ENCODE results near the gene BRME1. TPM values are rescaled to one million over a fixed set of nuclear protein-coding genes. Genes with fewer than 3 reads are reported as not detected.
"Not testable (repeated sequence)": the region's sequence is repeated elsewhere in the genome, so short reads cannot be mapped to it uniquely, and the experiment has no call there.

BRME1 gene
- total RNA-seq, 4 donors from 2014 or later = 0.42 to 1.1 (median 0.78) TPM

DNA sequence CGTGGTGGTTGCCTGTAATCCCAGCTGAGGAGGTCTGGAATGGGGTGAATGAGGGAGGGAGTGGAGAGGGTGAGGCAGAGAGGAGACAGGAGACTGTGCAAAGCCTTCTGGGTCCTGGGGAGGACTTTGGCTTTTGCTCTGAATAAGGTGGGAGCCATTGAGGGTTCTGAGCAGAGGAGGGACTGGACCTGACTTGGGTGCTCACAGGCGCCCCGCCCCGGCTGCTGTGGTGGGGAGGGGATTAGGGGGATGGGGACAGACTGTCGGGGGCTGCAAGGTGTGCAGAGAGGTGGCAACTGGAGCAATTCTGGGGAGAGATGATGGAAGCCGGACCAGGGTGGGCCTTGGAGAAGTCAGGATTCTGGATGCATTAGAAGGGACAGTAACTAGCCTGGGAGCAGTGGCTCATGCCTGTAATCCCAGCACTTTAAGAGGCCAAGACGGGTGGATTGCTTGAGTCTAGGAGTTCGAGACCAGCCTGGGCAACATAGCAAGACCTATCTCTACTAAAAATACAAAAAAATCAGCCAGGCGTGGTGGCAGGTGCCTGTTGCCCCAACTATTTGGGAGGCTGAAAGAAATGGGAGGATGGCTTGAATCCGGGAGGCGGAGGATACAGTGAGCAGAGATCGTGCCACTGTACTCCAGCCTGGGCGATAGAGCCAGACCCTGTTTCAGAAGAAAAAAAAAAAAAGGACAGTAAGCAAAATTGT is 45.1 kb downstream of the BRME1 start:
- TF ChIP-seq EP300 (IDR thresholded peaks at IDR 0.05) = no peak
- TF ChIP-seq, protein P1, sequence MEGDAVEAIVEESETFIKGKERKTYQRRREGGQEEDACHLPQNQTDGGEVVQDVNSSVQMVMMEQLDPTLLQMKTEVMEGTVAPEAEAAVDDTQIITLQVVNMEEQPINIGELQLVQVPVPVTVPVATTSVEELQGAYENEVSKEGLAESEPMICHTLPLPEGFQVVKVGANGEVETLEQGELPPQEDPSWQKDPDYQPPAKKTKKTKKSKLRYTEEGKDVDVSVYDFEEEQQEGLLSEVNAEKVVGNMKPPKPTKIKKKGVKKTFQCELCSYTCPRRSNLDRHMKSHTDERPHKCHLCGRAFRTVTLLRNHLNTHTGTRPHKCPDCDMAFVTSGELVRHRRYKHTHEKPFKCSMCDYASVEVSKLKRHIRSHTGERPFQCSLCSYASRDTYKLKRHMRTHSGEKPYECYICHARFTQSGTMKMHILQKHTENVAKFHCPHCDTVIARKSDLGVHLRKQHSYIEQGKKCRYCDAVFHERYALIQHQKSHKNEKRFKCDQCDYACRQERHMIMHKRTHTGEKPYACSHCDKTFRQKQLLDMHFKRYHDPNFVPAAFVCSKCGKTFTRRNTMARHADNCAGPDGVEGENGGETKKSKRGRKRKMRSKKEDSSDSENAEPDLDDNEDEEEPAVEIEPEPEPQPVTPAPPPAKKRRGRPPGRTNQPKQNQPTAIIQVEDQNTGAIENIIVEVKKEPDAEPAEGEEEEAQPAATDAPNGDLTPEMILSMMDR (IDR thresholded peaks at IDR 0.05) = no peak
- no peak for TF ChIP-seq POLR2AphosphoS5 (IDR thresholded peaks at IDR 0.05)
- TF ChIP-seq POLR2A (IDR thresholded peaks at IDR 0.05; ENCODE audit: low read depth) = no peak
- Histone ChIP-seq H3K4me3 (peak overlapping the region in 2 of 4 donors; percentile 51 to 53), H3K27ac (replicated peaks in 1 of 4) (peak overlapping the region; percentile 85 to 97 (median 92)), H3K9me3 (no peaks in the 10 kb centered on the region), H3K4me1 (peaks cover 18 to 47% (median 41%) of the 10 kb centered on the region in 4 donors), H3K36me3 (no peaks in the 10 kb centered on the region), H3K27me3 (no peaks in the 10 kb centered on the region)
- intact Hi-C loops (cut with DNase I) = loop anchor here (5.0 kb wide), 1 partner anchor 264 kb away; no protein-coding TSS in a partner anchor
- 75% methylated on average over 13 of the region's 13 CpGs for WGBS
- no peak for DNase-seq (ENCODE audit: extremely low spot score)

DNA sequence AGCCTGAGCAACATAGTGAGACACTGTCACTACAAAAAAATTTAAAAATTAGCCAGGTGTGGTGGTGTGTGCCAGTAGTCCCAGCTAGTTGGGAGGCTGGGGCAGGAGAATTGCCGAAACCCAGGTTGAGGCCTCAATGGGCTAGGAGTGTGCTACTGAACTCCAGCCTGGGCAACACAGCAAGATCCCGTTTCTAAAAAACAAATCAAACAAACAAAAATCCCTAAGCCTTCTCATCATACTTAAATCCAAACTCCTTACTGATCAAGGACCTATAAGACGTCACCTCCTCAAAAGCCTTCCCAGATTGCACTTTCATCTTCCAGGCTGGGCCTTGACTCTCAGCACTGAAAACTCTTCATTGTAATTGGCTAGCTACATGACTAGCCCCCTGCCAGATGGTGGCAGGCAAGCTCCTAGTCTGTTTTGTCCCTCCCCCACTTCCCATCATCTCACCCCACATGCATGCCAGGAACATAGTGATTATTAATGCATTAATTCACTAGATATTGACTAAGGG is 46.5 kb downstream of the BRME1 start:
- H3K4me1 ChIP-seq = peaks cover 13 to 35% (median 33%) of the 10 kb centered on the region in 4 donors
- no peaks in the 10 kb centered on the region for H3K9me3 ChIP-seq
- no peaks in the 10 kb centered on the region for H3K27me3 ChIP-seq
- H3K4me3 ChIP-seq = no peak overlapping the region
- intact Hi-C loops (cut with DNase I) = no loop called here
- H3K36me3 ChIP-seq = no peaks in the 10 kb centered on the region
- peak; percentile 75 for DNase-seq (ENCODE audit: extremely low spot score)
- 90% methylated on average over 3 of the region's 3 CpGs for whole genome bisulfite sequencing
- peak overlapping the region in 3 of 4 donors; percentile 37 to 66 (median 45) for H3K27ac ChIP-seq (replicated peaks in 1 of 4)
- TF ChIP-seq EP300 (IDR thresholded peaks at IDR 0.05) = no peak
- no peak for TF ChIP-seq POLR2A (IDR thresholded peaks at IDR 0.05; ENCODE audit: low read depth)
- TF ChIP-seq POLR2AphosphoS5 (IDR thresholded peaks at IDR 0.05) = peak; percentile 40 to 41
- TF ChIP-seq, protein P1 (IDR thresholded peaks at IDR 0.05) = peak in 1 of 3 experiments; percentile 16

DNA sequence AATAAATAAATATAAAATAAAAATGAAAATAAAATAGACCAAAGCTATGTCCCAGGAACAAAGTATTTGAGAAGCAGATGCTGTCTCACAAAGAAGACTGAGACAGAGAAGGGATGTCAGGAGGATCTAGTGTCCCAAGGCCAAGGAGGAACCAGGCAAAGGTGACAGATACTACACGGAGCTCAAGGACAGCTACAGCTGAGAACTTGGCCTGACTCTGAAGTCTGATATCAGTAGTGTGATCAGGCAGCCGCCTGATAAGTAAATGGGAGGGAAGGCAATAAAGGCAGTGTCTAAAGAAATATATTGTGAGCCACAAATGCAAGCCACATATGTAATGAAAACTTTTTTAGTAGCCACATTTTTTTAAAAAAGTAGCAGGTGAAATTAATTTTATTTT is 49.4 kb downstream of the BRME1 start:
- peaks cover 24 to 43% (median 39%) of the 10 kb centered on the region in 4 donors for H3K4me1 ChIP-seq
- H3K36me3 ChIP-seq = no peaks in the 10 kb centered on the region
- H3K9me3 ChIP-seq = no peaks in the 10 kb centered on the region
- H3K4me3 ChIP-seq = no peak overlapping the region
- WGBS = 81% methylated on average over 2 of the region's 2 CpGs
- no peak for DNase-seq (ENCODE audit: extremely low spot score)
- TF ChIP-seq POLR2A (IDR thresholded peaks at IDR 0.05; ENCODE audit: low read depth) (no peak), POLR2AphosphoS5 (IDR thresholded peaks at IDR 0.05) (no peak), EP300 (IDR thresholded peaks at IDR 0.05) (no peak)
- TF ChIP-seq, protein P1 (IDR thresholded peaks at IDR 0.05) = no peak
- H3K27ac ChIP-seq (replicated peaks in 1 of 4) = no peak overlapping the region
- intact Hi-C loops (cut with DNase I) = no loop called here
- H3K27me3 ChIP-seq = no peaks in the 10 kb centered on the region

DNA sequence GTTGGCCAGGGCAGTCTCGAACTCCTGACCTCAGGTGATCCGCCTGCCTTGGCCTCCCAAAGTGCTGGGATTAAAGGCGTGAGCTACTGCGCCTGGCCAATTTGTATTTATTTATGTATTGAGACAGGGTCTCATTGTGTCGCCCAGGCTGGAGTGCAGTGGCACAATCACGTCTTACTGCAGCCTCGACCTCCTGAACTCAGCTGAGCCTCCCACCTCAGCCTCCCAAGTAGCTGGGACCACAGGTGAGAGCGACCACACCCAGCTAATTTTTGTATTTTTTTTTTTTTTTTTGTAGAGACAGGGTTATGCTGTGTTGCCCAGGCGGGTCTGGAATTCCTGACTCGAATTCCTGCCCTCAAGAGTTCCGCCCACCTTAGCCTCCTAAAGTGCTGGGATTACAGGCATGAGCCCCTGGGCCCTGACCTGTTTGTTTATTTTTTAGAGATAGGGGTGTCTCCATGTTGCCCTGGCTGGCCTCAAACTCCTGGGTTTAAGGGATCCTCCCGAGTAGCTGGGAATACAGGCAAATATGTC is 53.7 kb downstream of the BRME1 start:
- H3K27me3 ChIP-seq; DNase-seq (ENCODE audit: extremely low spot score); H3K4me3 ChIP-seq; intact Hi-C loops (cut with DNase I); H3K9me3 ChIP-seq; H3K36me3 ChIP-seq: not testable (repeated sequence)
- 88% methylated on average over 12 of the region's 12 CpGs for WGBS
- Histone ChIP-seq H3K4me1 (peaks cover 52 to 67% (median 62%) of the 10 kb centered on the region in 4 donors), H3K27ac (replicated peaks in 1 of 4) (peak overlapping the region; percentile 99 to 100 (median 100))

DNA sequence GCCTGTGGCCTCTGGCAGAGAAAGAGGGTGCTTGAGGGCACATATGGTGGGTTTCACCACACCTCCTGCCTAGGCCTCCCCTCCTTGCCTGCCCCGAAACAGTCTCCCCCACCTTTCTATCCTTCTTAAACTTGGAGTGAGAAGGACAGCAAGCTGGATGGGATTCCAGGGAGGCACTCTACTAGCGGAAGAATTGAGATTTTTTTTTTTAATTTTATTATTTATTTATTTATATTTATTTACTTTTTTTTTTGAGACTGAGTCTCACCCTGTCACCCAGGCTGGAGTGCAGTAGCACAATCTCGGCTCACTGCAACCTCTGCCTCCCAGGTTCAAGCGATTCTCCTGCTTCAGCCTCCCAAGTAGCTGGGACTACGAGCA is 54.2 kb downstream of the BRME1 start:
- H3K27ac ChIP-seq (replicated peaks in 1 of 4) = peak overlapping the region; percentile 99 to 100 (median 100)
- H3K36me3 ChIP-seq; intact Hi-C loops (cut with DNase I); H3K9me3 ChIP-seq; DNase-seq (ENCODE audit: extremely low spot score); H3K27me3 ChIP-seq: not testable (repeated sequence)
- peaks cover 55 to 72% (median 67%) of the 10 kb centered on the region in 4 donors for H3K4me1 ChIP-seq
- WGBS = 75% methylated on average over 5 of the region's 5 CpGs
- H3K4me3 ChIP-seq = peak overlapping the region; percentile 47 to 50 (median 49)

All from esophagus muscularis mucosa (tissue), 4 donors.